ES-I3 (cell line): Measurements from ENCODE around the gene SLC16A2.

ENCODE experiments used
- H3K36me3 ChIP-seq: 2 replicates; pipeline ENCODE4 v1.6.1; 2013; ENCODE audit warnings: mild to moderate bottlenecking, low read length, control low read depth, moderate library complexity; ENCODE audit not compliant: insufficient read depth
- H3K4me1 ChIP-seq: 2 replicates; pipeline ENCODE4 v1.6.1; 2013; ENCODE audit warnings: mild to moderate bottlenecking, control low read depth, low read length; ENCODE audit not compliant: insufficient read depth
- H3K9ac ChIP-seq: 2 replicates; pipeline ENCODE4 v1.6.1; 2013; ENCODE audit warnings: low read depth, mild to moderate bottlenecking, low read length, moderate library complexity
- H3K9me3 ChIP-seq: 2 replicates; pipeline ENCODE4 v1.6.1; 2013; ENCODE audit warnings: mild to moderate bottlenecking, low read length, moderate library complexity; ENCODE audit not compliant: control insufficient read depth, insufficient read depth

The SLC16A2 gene

GRCh38 chrX:74423289-74423998 lies 2.2 kb downstream of the SLC16A2 start:
- H3K9me3 ChIP-seq = no peaks in the 10 kb centered on the region
- no peaks in the 10 kb centered on the region for H3K36me3 ChIP-seq
- peaks cover 12% of the 10 kb centered on the region for H3K4me1 ChIP-seq
- H3K9ac ChIP-seq = no peak overlapping the region

- H3K36me3 ChIP-seq = no peaks in the 10 kb centered on the region; the same call in 1 of the 2 replicates
- H3K4me1 ChIP-seq = peaks cover 12% of the 10 kb centered on the region
- H3K9me3 ChIP-seq = no peaks in the 10 kb centered on the region
- H3K9ac ChIP-seq = no peak overlapping the region
These were observed 4.8 kb downstream of the SLC16A2 start for GRCh38 chrX:74426071-74426470.

- Histone ChIP-seq H3K9ac (no peak overlapping the region), H3K9me3 (no peaks in the 10 kb centered on the region), H3K36me3 (no peaks in the 10 kb centered on the region; the same call in 1 of the 2 replicates), H3K4me1 (peaks cover 16% of the 10 kb centered on the region)
These were observed 5.3 kb downstream of the SLC16A2 start for GRCh38 chrX:74426615-74427014.

GRCh38 chrX:74431797-74432196 lies 10.5 kb downstream of the SLC16A2 start:
- Histone ChIP-seq H3K9me3 (no peaks in the 10 kb centered on the region), H3K4me1 (peaks cover 14% of the 10 kb centered on the region), H3K9ac (no peak overlapping the region)

GRCh38 chrX:74434336-74434735 lies 13.0 kb downstream of the SLC16A2 start:
- H3K9me3 ChIP-seq = no peaks in the 10 kb centered on the region
- no peak overlapping the region for H3K9ac ChIP-seq
- no peaks in the 10 kb centered on the region; the same call in 1 of the 2 replicates for H3K36me3 ChIP-seq
- H3K4me1 ChIP-seq = peaks cover 14% of the 10 kb centered on the region

More at GRCh38 chrX:74431797-74432196, 10.5 kb downstream of the SLC16A2 start:
- H3K36me3 ChIP-seq = no peaks in the 10 kb centered on the region; the same call in 1 of the 2 replicates

- Histone ChIP-seq H3K36me3 (no peaks in the 10 kb centered on the region), H3K9ac (no peak overlapping the region), H3K4me1 (0 out of 2 replicates have a peak, but pooled peaks cover 1% of the 10 kb centered on the region), H3K9me3 (no peaks in the 10 kb centered on the region)
These were observed 16.2 kb downstream of the SLC16A2 start for GRCh38 chrX:74437530-74437929.

GRCh38 chrX:74438764-74439163 lies 17.5 kb downstream of the SLC16A2 start:
- Histone ChIP-seq H3K36me3 (no peaks in the 10 kb centered on the region), H3K9ac (no peak overlapping the region), H3K4me1 (peaks cover 7% of the 10 kb centered on the region; the same call in 1 of the 2 replicates), H3K9me3 (no peaks in the 10 kb centered on the region)

- no peaks in the 10 kb centered on the region for H3K9me3 ChIP-seq
- H3K9ac ChIP-seq = no peak overlapping the region
- H3K36me3 ChIP-seq = no peaks in the 10 kb centered on the region
- peaks cover 7% of the 10 kb centered on the region; the same call in 1 of the 2 replicates for H3K4me1 ChIP-seq
These were observed 23.8 kb downstream of the SLC16A2 start for GRCh38 chrX:74445099-74445498.

GRCh38 chrX:74446876-74447275 lies 25.6 kb downstream of the SLC16A2 start:
- Histone ChIP-seq H3K9me3 (no peaks in the 10 kb centered on the region), H3K4me1 (peaks cover 7% of the 10 kb centered on the region; the same call in 1 of the 2 replicates), H3K9ac (no peak overlapping the region), H3K36me3 (no peaks in the 10 kb centered on the region)

- Histone ChIP-seq H3K36me3 (no peaks in the 10 kb centered on the region), H3K9ac (no peak overlapping the region), H3K4me1 (no peaks in the 10 kb centered on the region; the same call in 1 of the 2 replicates)
These were observed 27.4 kb downstream of the SLC16A2 start for GRCh38 chrX:74448669-74449068.

GRCh38 chrX:74449322-74449936 lies 28.1 kb downstream of the SLC16A2 start:
- no peaks in the 10 kb centered on the region for H3K9me3 ChIP-seq
- H3K4me1 ChIP-seq = no peaks in the 10 kb centered on the region
- H3K9ac ChIP-seq = no peak overlapping the region
- H3K36me3 ChIP-seq = no peaks in the 10 kb centered on the region

More at GRCh38 chrX:74448669-74449068, 27.4 kb downstream of the SLC16A2 start:
- no peaks in the 10 kb centered on the region for H3K9me3 ChIP-seq

- Histone ChIP-seq H3K9me3 (no peaks in the 10 kb centered on the region), H3K9ac (no peak overlapping the region), H3K4me1 (no peaks in the 10 kb centered on the region), H3K36me3 (no peaks in the 10 kb centered on the region)
These were observed 28.6 kb downstream of the SLC16A2 start for GRCh38 chrX:74449937-74450330.

GRCh38 chrX:74450803-74451449 lies 29.6 kb downstream of the SLC16A2 start:
- Histone ChIP-seq H3K36me3 (no peaks in the 10 kb centered on the region), H3K4me1 (no peaks in the 10 kb centered on the region), H3K9me3 (no peaks in the 10 kb centered on the region), H3K9ac (no peak overlapping the region)

- H3K4me1 ChIP-seq = no peaks in the 10 kb centered on the region
- H3K9ac ChIP-seq = no peak overlapping the region
- no peaks in the 10 kb centered on the region for H3K9me3 ChIP-seq
- no peaks in the 10 kb centered on the region for H3K36me3 ChIP-seq
These were observed 30.3 kb downstream of the SLC16A2 start for GRCh38 chrX:74451450-74452198.
